KMS-11 (cell line): ENCODE data around the gene PARP14.

Experiments
- H2AFZ ChIP-seq: fragments of 200-600 bp; sonication (generic); 2 replicates; pipeline ENCODE4 v1.6.1; 2016; ENCODE audit warnings: antibody characterized with exemption, mixed run types, low read depth
- H3K27ac ChIP-seq: fragments of 200-600 bp; sonication (generic); 2 replicates; pipeline ENCODE4 v1.6.1; 2016; ENCODE audit warnings: mild to moderate bottlenecking, mixed run types
- H3K27me3 ChIP-seq: fragments of 200-600 bp; sonication (generic); 2 replicates; pipeline ENCODE4 v1.6.1; 2017; ENCODE audit warnings: mild to moderate bottlenecking, low read depth, mixed run types, moderate library complexity; ENCODE audit not compliant: insufficient read depth
- H3K36me3 ChIP-seq: fragments of 200-600 bp; sonication (generic); 2 replicates; pipeline ENCODE4 v1.6.1; 2017; ENCODE audit warnings: mild to moderate bottlenecking, mixed run types; ENCODE audit not compliant: insufficient read depth
- H3K4me1 ChIP-seq: fragments of 200-600 bp; sonication (generic); 2 replicates; pipeline ENCODE4 v1.6.1; 2016; ENCODE audit warnings: mild to moderate bottlenecking, low read depth, mixed run types; ENCODE audit not compliant: poor library complexity, severe bottlenecking
- H3K4me2 ChIP-seq: fragments of 200-600 bp; sonication (generic); 2 replicates; pipeline ENCODE4 v1.7.0; 2016; ENCODE audit warnings: mild to moderate bottlenecking, mixed run types
- H3K4me3 ChIP-seq: fragments of 200-600 bp; sonication (generic); IDR thresholded peaks from 2 replicates; pipeline ENCODE4 v1.6.1; 2017; ENCODE audit warnings: low read depth, low read length, mixed read lengths; ENCODE audit not compliant: insufficient read depth
- H3K79me2 ChIP-seq: fragments of 200-600 bp; sonication (generic); 2 replicates; pipeline ENCODE4 v1.6.1; 2016; ENCODE audit warnings: low read depth, mixed run types; ENCODE audit not compliant: insufficient read depth
- H3K9ac ChIP-seq: fragments of 200-600 bp; sonication (generic); 2 replicates; pipeline ENCODE4 v1.6.1; 2016; ENCODE audit warnings: mild to moderate bottlenecking, mixed run types
- H4K20me1 ChIP-seq: fragments of 200-600 bp; sonication (generic); 2 replicates; pipeline ENCODE4 v1.6.1; 2016; ENCODE audit warnings: mild to moderate bottlenecking, mixed run types; ENCODE audit not compliant: insufficient read depth
- TF ChIP-seq, protein P1 (sequence below): fragments of 200-600 bp; sonication (generic); conservative IDR thresholded peaks from 2 replicates; pipeline ENCODE4 v1.6.1; 2017; ENCODE audit warnings: low read depth, mild to moderate bottlenecking, antibody characterized with exemption, low read length, moderate library complexity, mixed read lengths

Gene PARP14

DNA sequence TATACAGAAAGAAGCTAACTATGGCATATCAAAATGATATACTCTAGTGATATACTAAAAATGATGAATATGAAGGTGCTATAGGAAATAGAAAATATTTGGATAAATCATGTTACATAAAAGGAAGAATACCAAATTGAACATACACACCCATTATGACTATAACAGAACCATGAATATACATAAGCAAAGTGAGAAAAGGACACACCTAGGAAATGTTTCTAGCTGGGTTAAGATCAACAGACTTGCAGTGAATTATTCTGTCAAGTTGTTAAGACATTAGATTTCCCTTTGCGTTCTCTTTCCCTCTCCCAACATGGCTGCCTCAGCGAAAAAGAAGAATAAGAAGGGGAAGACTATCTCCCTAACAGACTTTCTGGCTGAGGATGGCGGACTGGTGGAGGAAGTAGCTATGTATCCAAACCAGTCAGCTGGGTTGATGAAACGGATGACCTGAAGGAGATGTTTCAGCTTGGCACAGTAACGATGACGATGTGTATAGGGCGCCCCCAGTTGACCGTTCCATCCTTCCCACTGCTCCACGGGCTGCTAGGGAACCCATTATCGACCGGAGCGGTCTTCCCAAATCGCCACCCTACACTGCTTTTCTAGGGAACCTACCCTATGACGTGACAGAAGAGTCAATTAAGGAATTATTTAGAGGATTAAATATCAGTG, 20.2 kb upstream of the PARP14 start:
- H4K20me1 ChIP-seq, result no peaks in the 10 kb centered on the region
- no peaks in the 10 kb centered on the region for H3K36me3 ChIP-seq
- no peaks in the 10 kb centered on the region for H3K27me3 ChIP-seq
- H3K4me2 ChIP-seq, result no peak overlapping the region
- H2AFZ ChIP-seq, result no peak overlapping the region
- H3K79me2 ChIP-seq, result no peaks in the 10 kb centered on the region
- H3K4me3 ChIP-seq, result no peak overlapping the region
- TF ChIP-seq, protein P1, sequence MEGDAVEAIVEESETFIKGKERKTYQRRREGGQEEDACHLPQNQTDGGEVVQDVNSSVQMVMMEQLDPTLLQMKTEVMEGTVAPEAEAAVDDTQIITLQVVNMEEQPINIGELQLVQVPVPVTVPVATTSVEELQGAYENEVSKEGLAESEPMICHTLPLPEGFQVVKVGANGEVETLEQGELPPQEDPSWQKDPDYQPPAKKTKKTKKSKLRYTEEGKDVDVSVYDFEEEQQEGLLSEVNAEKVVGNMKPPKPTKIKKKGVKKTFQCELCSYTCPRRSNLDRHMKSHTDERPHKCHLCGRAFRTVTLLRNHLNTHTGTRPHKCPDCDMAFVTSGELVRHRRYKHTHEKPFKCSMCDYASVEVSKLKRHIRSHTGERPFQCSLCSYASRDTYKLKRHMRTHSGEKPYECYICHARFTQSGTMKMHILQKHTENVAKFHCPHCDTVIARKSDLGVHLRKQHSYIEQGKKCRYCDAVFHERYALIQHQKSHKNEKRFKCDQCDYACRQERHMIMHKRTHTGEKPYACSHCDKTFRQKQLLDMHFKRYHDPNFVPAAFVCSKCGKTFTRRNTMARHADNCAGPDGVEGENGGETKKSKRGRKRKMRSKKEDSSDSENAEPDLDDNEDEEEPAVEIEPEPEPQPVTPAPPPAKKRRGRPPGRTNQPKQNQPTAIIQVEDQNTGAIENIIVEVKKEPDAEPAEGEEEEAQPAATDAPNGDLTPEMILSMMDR, result no peak
- no peak overlapping the region for H3K9ac ChIP-seq
- H3K4me1 ChIP-seq, result no peaks in the 10 kb centered on the region
- no peak overlapping the region for H3K27ac ChIP-seq

DNA sequence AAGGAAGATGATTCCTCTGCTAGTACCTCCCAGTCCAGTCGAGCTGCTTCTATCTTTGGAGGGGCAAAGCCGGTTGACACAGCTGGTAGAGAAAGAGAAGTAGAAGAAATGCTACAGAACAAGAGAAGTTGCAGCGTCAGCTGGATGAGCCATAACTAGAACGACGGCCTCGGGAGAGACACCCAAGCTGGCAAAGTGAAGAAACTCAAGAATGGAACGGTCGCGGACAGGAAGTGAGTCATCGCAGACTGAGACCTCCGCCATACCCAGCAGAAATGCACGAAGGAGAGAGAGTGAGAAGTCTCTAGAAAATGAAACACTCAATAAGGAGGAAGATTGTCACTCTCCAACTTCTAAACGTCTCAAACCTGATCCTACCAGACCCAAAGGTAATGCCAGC, 19.0 kb upstream of the PARP14 start:
- TF ChIP-seq, protein P1, result no peak
- Histone ChIP-seq H3K27me3 (no peaks in the 10 kb centered on the region), H4K20me1 (no peaks in the 10 kb centered on the region), H3K9ac (no peak overlapping the region), H2AFZ (no peak overlapping the region), H3K4me2 (no peak overlapping the region), H3K36me3 (no peaks in the 10 kb centered on the region), H3K4me3 (no peak overlapping the region), H3K79me2 (no peaks in the 10 kb centered on the region), H3K27ac (no peak overlapping the region), H3K4me1 (no peaks in the 10 kb centered on the region)

DNA sequence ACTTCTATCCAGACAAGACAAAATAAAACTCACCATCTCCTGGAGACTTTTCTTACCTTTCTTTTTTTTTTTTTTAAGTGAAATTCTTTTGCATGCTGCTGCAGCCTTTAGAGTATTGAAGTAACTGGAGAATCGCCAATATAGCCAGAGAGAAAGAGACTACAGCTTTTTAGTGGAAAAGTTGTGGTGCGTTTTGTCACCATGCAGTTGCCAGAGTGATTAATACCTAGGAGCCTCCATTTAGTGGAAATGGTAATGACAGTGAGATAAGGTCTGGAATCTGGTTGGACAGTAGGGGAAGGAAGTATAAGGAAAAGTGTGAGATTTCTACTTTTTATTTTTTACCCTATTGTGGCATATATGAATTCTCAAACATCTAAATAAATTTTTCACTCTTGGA, 18.1 kb upstream of the PARP14 start:
- TF ChIP-seq, protein P1, result no peak

DNA sequence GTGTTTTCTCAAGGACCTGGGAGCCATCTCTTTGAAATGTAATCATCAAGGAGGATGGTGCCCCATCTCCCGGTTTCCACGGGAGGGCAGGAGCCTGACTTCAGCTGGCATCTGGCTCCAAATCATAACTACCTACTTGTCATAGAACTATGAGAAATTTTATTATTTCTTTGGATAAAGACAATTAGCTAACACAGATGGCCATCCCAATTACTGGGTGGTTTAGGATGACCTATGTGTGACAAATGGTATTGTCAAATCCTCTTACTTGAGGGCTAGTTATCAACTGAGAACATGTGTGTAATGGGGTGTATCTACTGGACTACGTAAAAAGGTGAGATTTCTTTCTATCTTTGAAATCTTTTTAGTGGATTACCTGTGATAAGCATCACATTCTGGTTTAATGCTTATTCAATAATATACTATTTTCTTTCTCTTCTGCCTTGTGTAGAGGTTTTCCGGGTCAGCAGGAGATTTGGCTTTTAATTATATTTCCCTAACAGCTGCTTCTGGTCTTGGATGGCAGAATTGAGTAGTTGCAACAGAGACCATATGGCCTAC, 15.3 kb upstream of the PARP14 start:
- Histone ChIP-seq H4K20me1 (no peaks in the 10 kb centered on the region), H3K36me3 (no peaks in the 10 kb centered on the region), H3K4me2 (no peak overlapping the region), H3K27me3 (no peaks in the 10 kb centered on the region), H3K4me1 (no peaks in the 10 kb centered on the region), H2AFZ (no peak overlapping the region), H3K4me3 (no peak overlapping the region), H3K79me2 (no peaks in the 10 kb centered on the region), H3K9ac (no peak overlapping the region), H3K27ac (no peak overlapping the region)
- TF ChIP-seq, protein P1, result no peak

More for the DNA sequence above, 18.1 kb upstream of the PARP14 start:
- H3K4me1 ChIP-seq, result no peaks in the 10 kb centered on the region
- no peaks in the 10 kb centered on the region for H4K20me1 ChIP-seq
- H2AFZ ChIP-seq, result no peak overlapping the region
- no peak overlapping the region for H3K9ac ChIP-seq
- H3K36me3 ChIP-seq, result no peaks in the 10 kb centered on the region
- H3K4me3 ChIP-seq, result no peak overlapping the region
- no peaks in the 10 kb centered on the region for H3K27me3 ChIP-seq
- no peak overlapping the region for H3K27ac ChIP-seq
- no peak overlapping the region for H3K4me2 ChIP-seq
- no peaks in the 10 kb centered on the region for H3K79me2 ChIP-seq
